ENCODE results near the gene EP400. TPM values are rescaled to one million over a fixed set of nuclear protein-coding genes. Genes with fewer than 3 reads are reported as not detected.

The EP400 gene
- total RNA-seq, 1 donor from 2014 or later = 14.8 TPM

- no peak for DNase-seq
- intact Hi-C loops (cut with micrococcal nuclease) = no loop called here
- ATAC-seq = no peak
Measured at GRCh38 chr12:131922772-131923171, 27.0 kb upstream of the EP400 start.

- intact Hi-C loops (cut with micrococcal nuclease) = no loop called here
- ATAC-seq (no peak), DNase-seq (no peak)
Measured at GRCh38 chr12:131923260-131923659, 26.5 kb upstream of the EP400 start.

- DNase-seq = no peak
- intact Hi-C loops (cut with micrococcal nuclease) = no loop called here
- no peak for ATAC-seq
Measured at GRCh38 chr12:131927110-131928079, 22.3 kb upstream of the EP400 start.

- DNase-seq (no peak), ATAC-seq (peak; percentile 21)
- intact Hi-C loops (cut with micrococcal nuclease) = no loop called here
Measured at GRCh38 chr12:131928080-131928710, 21.5 kb upstream of the EP400 start.

GRCh38 chr12:131928711-131929580 lies 20.8 kb upstream of the EP400 start, which contains the start of gene PUS1:
TSS of gene PUS1 (plus strand) at chr12:131929276. CDS start at chr12:131929723, 447 bp downstream.
- intact Hi-C loops (cut with micrococcal nuclease) = no loop called here
- DNase-seq (peak; percentile 95), ATAC-seq (peak; percentile 97)

- intact Hi-C loops (cut with micrococcal nuclease) = no loop called here
- ATAC-seq (peak; percentile 1), DNase-seq (peak; percentile 38)
Measured at GRCh38 chr12:131929581-131930456, 19.9 kb upstream of the EP400 start.

- no peak for DNase-seq
- ATAC-seq = no peak
- intact Hi-C loops (cut with micrococcal nuclease) = no loop called here
Measured at GRCh38 chr12:131930510-131930909, 19.2 kb upstream of the EP400 start.

- ATAC-seq (no peak), DNase-seq (no peak)
- intact Hi-C loops (cut with micrococcal nuclease) = no loop called here
Measured at GRCh38 chr12:131933387-131933786, 16.4 kb upstream of the EP400 start.

- intact Hi-C loops (cut with micrococcal nuclease) = no loop called here
- ATAC-seq (no peak), DNase-seq (no peak)
Measured at GRCh38 chr12:131934535-131934934, 15.2 kb upstream of the EP400 start.

GRCh38 chr12:131938082-131938481 lies 11.7 kb upstream of the EP400 start:
- DNase-seq = no peak
- no peak for ATAC-seq
- intact Hi-C loops (cut with micrococcal nuclease) = no loop called here

GRCh38 chr12:131939007-131939406 lies 10.7 kb upstream of the EP400 start:
- intact Hi-C loops (cut with micrococcal nuclease) = no loop called here
- ATAC-seq (no peak), DNase-seq (no peak)

GRCh38 chr12:131940141-131940547 lies 9.6 kb upstream of the EP400 start:
- intact Hi-C loops (cut with micrococcal nuclease) = no loop called here
- ATAC-seq (no peak), DNase-seq (no peak)

GRCh38 chr12:131941116-131941986 lies 8.4 kb upstream of the EP400 start:
- no peak for ATAC-seq
- intact Hi-C loops (cut with micrococcal nuclease) = no loop called here
- DNase-seq = no peak

- no peak for DNase-seq
- intact Hi-C loops (cut with micrococcal nuclease) = no loop called here
Measured at GRCh38 chr12:131941987-131942341, 7.8 kb upstream of the EP400 start.

GRCh38 chr12:131942671-131943070 lies 7.1 kb upstream of the EP400 start:
- ATAC-seq (no peak), DNase-seq (no peak)
- intact Hi-C loops (cut with micrococcal nuclease) = no loop called here

More at GRCh38 chr12:131941987-131942341, 7.8 kb upstream of the EP400 start:
- no peak for ATAC-seq

- DNase-seq (no peak), ATAC-seq (no peak)
- intact Hi-C loops (cut with micrococcal nuclease) = no loop called here
Measured at GRCh38 chr12:131943389-131943788, 6.4 kb upstream of the EP400 start.

- DNase-seq (no peak), ATAC-seq (no peak)
- intact Hi-C loops (cut with micrococcal nuclease) = no loop called here
Measured at GRCh38 chr12:131943876-131944275, 5.9 kb upstream of the EP400 start.

Measured in left ventricle myocardium superior (tissue), 1 donor.